Panc1 (cell line): ENCODE data around the gene RPS6KL1. TPM values are rescaled to one million over a fixed set of nuclear protein-coding genes. Genes with fewer than 3 reads are reported as not detected.

ENCODE experiments used
- ATAC-seq: fragments of 200-7000 bp; cut with Tn5 transposase; 2 replicates; pipeline ENCODE4 v1.9.1; 2020; ENCODE audit warnings: mild to moderate bottlenecking, moderate library complexity
- BruUV-seq: library from RNA; stranded (reverse); fragments of 400-500 nt; replicated peaks from 2 replicates; lab custom pipeline; 2021; lab: Mats Ljungman, UMichigan
- CTCF ChIA-PET: fragments of 300-600 bp; sonication (Branson Sonifier 250); formaldehyde crosslinking; loops from one replicate; lab custom pipeline; 2022; ENCODE audit warnings: antibody characterized with exemption; lab: Charles Lee
- POLR2A ChIA-PET: fragments of 300-600 bp; sonication (Branson Sonifier 250); formaldehyde crosslinking; loops from one replicate; lab custom pipeline; 2022; ENCODE audit warnings: antibody characterized with exemption; lab: Charles Lee
- DNase-seq: peaks from one replicate; pipeline ENCODE4 v3.0.0-alpha.2; 2010; ENCODE audit warnings: low read depth, low spot score
- H3K27ac ChIP-seq: 2 replicates; pipeline ENCODE4 v1.5.1; 2011; ENCODE audit warnings: mild to moderate bottlenecking, low read length, inconsistent platforms
- H3K27me3 ChIP-seq: fragments of 200-500 bp; sonication (Bioruptor generic); 2 replicates; pipeline ENCODE4 v1.6.0; 2014; ENCODE audit warnings: low read length, inconsistent platforms; ENCODE audit not compliant: control insufficient read depth, insufficient read depth
- H3K36me3 ChIP-seq: fragments of 200-500 bp; sonication (Bioruptor generic); 2 replicates; pipeline ENCODE4 v1.5.1; 2014; ENCODE audit warnings: inconsistent platforms, mild to moderate bottlenecking, low read length, moderate library complexity; ENCODE audit not compliant: control insufficient read depth, insufficient read depth
- H3K4me1 ChIP-seq: 2 replicates; pipeline ENCODE4 v1.5.1; 2011; ENCODE audit warnings: inconsistent platforms, mild to moderate bottlenecking, low read length, moderate library complexity; ENCODE audit not compliant: control insufficient read depth, insufficient read depth
- H3K4me3 ChIP-seq, 2 experiments: 2 replicates each; pipeline ENCODE4 v1.5.1; 2011 to 2012; ENCODE audit warnings: low read depth in 2 of 2, low read length in 2 of 2, mild to moderate bottlenecking in 2 of 2, inconsistent platforms in 1 of 2, moderate library complexity in 1 of 2
- H3K9me3 ChIP-seq: fragments of 200-500 bp; sonication (Bioruptor generic); 2 replicates; pipeline ENCODE4 v1.5.1; 2014; ENCODE audit warnings: low read depth, mild to moderate bottlenecking, inconsistent platforms, low read length, moderate library complexity; ENCODE audit not compliant: control insufficient read depth, insufficient read depth
- CTCF ChIP-seq: fragments of 450-650 bp; IDR thresholded peaks from 2 replicates; pipeline ENCODE4 v1.5.1; 2017; ENCODE audit warnings: mild to moderate bottlenecking
- POLR2AphosphoS5 ChIP-seq: IDR thresholded peaks from 2 replicates; pipeline ENCODE4 v1.6.1; 2012; ENCODE audit warnings: mild to moderate bottlenecking, low read depth, low read length, moderate library complexity
- REST ChIP-seq, 2 experiments: IDR thresholded peaks; 2 replicates each; pipeline ENCODE4 v1.6.1; 2011 to 2012; ENCODE audit warnings: low read depth in 2 of 2, control low read depth in 1 of 2, low read length in 1 of 2, mild to moderate bottlenecking in 1 of 2, moderate library complexity in 1 of 2; ENCODE audit not compliant: insufficient read depth in 1 of 2
- SIN3A ChIP-seq: IDR thresholded peaks from 2 replicates; pipeline ENCODE4 v1.6.1; 2012; ENCODE audit warnings: low read depth, mild to moderate bottlenecking, low read length, moderate library complexity, borderline replicate concordance; ENCODE audit not compliant: insufficient read depth
- TCF7L2 ChIP-seq: IDR thresholded peaks from 2 replicates; pipeline ENCODE4 v1.6.1; 2011; ENCODE audit warnings: mild to moderate bottlenecking, low read depth, low read length, inconsistent platforms
- in situ Hi-C: cut with HindIII; loops from 2 replicates; pipeline ENCODE4 v1.10.0; 2016; ENCODE audit warnings: low sequenced_read_pairs, low pct_unique_long_range_greater_than_20kb
- intact Hi-C: fragments of 100-400 bp; cut with micrococcal nuclease; formaldehyde crosslinking; loops from one replicate; pipeline ENCODE4 v1.10.0; 2022; ENCODE audit not compliant: unreplicated experiment
- total RNA-seq: library from RNA; stranded (reverse); gene quantifications from one replicate; pipeline ENCODE4 v1.2.1, GENCODE V29; 2021; ENCODE audit not compliant: unreplicated experiment

Gene RPS6KL1
- total RNA-seq, 1 experiment from 2014 or later: 14.9 TPM

- Histone ChIP-seq H3K9me3 (no peaks in the 10 kb centered on the region), H3K36me3 (no peaks in the 10 kb centered on the region), H3K4me1 (no peaks in the 10 kb centered on the region), H3K27me3 (no peaks in the 10 kb centered on the region), H3K27ac (no peak overlapping the region), H3K4me3 (no peak overlapping the region)
- TF ChIP-seq SIN3A (no peak), CTCF (no peak), TCF7L2 (no peak)
- no TSS peak for BruUV-seq
- ChIA-PET CTCF (no interaction called here), POLR2A (no interaction called here)
- in situ Hi-C loops (no loop called here), intact Hi-C loops (no loop called here)
- no peak for DNase-seq
- no peak for ATAC-seq
These were observed 47.9 kb downstream of the RPS6KL1 start for GRCh38 chr14:74875204-74875603.

GRCh38 chr14:74871819-74872218 is 51.2 kb downstream of the RPS6KL1 start:
- intact Hi-C loops: no loop called here
- Histone ChIP-seq H3K4me1 (no peaks in the 10 kb centered on the region), H3K36me3 (no peaks in the 10 kb centered on the region), H3K4me3 (no peak overlapping the region), H3K27ac (no peak overlapping the region), H3K27me3 (no peaks in the 10 kb centered on the region), H3K9me3 (no peaks in the 10 kb centered on the region)
- ChIA-PET CTCF (interaction anchor here (0.6 to 0.9 kb wide), 2 partner anchors 11 to 263 kb away, joined by 4 to 5 read pairs; no protein-coding TSS in a partner anchor), POLR2A (no interaction called here)
- no TSS peak for BruUV-seq
- DNase-seq (no peak), ATAC-seq (no peak)
- no peak for TF ChIP-seq SIN3A
- TF ChIP-seq REST (IDR thresholded peaks at IDR 0.05; ENCODE audit: insufficient read depth in 1 of 2, low read depth in 2 of 2, low read length in 1 of 2): no peak
- TF ChIP-seq POLR2AphosphoS5: no peak
- TF ChIP-seq CTCF: no peak
- no peak for TF ChIP-seq TCF7L2
- in situ Hi-C loops: no loop called here
